Ascending aorta (tissue), 2 donors: ENCODE results near the gene GIN1. TPM values are rescaled to one million over a fixed set of nuclear protein-coding genes. Genes with fewer than 3 reads are reported as not detected.

Source experiments
- DNase-seq, 2 donors: peaks; one replicate each; pipeline ENCODE4 v3.0.0-alpha.2; 2019; ENCODE audit warnings: low spot score in 2 of 2
- H3K27ac ChIP-seq, 2 donors: fragments of 200-600 bp; sonication (generic); one replicate each; pipeline ENCODE4 v1.5.1; 2016 to 2017; ENCODE audit warnings: mild to moderate bottlenecking in 1 of 2
- H3K27me3 ChIP-seq: fragments of 200-600 bp; sonication (generic); one replicate; pipeline ENCODE4 v1.5.1; 2017
- H3K36me3 ChIP-seq, 2 donors: fragments of 200-600 bp; sonication (generic); one replicate each; pipeline ENCODE4 v1.5.1; 2016
- H3K4me1 ChIP-seq, 2 donors: fragments of 200-600 bp; sonication (generic); one replicate each; pipeline ENCODE4 v1.5.1; 2016 to 2017; ENCODE audit warnings: mild to moderate bottlenecking in 1 of 2
- H3K4me3 ChIP-seq, 2 donors: fragments of 200-600 bp; sonication (generic); one replicate each; pipeline ENCODE4 v1.5.1; 2016 to 2017; ENCODE audit warnings: mild to moderate bottlenecking in 1 of 2
- H3K9me3 ChIP-seq, 2 donors: fragments of 200-600 bp; sonication (generic); one replicate each; pipeline ENCODE4 v1.5.1; 2016
- CTCF ChIP-seq, 3 experiments: fragments of 200-600 bp in 2 of 3; fragments of 450-650 bp in 1 of 3; sonication (generic) in 2 of 3; IDR thresholded peaks; one replicate each; pipeline ENCODE4 v1.5.1; 2016 to 2019; ENCODE audit warnings: antibody characterized with exemption in 3 of 3, mild to moderate bottlenecking in 1 of 3, moderate library complexity in 1 of 3
- intact Hi-C: fragments of 100-400 bp; cut with DNase I; formaldehyde crosslinking; loops from one replicate; pipeline ENCODE4 v1.15.1; 2023
- total RNA-seq: library from RNA; depleted of rRNA; stranded (reverse); fragments of >200 nt; gene quantifications from one replicate; pipeline ENCODE4 v1.1.0, GENCODE V29; 2016

GIN1 gene, protein sequence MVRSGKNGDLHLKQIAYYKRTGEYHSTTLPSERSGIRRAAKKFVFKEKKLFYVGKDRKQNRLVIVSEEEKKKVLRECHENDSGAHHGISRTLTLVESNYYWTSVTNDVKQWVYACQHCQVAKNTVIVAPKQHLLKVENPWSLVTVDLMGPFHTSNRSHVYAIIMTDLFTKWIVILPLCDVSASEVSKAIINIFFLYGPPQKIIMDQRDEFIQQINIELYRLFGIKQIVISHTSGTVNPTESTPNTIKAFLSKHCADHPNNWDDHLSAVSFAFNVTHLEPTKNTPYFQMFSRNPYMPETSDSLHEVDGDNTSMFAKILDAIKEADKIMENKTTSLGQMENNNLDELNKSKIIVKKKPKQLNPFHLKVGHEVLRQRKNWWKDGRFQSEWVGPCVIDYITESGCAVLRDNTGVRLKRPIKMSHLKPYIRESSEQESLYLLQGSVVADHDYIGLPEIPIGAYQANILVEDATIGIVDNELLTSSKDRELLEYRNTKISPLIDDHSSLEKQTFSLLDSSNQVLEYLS
- total RNA-seq: 0.21 TPM

DNA sequence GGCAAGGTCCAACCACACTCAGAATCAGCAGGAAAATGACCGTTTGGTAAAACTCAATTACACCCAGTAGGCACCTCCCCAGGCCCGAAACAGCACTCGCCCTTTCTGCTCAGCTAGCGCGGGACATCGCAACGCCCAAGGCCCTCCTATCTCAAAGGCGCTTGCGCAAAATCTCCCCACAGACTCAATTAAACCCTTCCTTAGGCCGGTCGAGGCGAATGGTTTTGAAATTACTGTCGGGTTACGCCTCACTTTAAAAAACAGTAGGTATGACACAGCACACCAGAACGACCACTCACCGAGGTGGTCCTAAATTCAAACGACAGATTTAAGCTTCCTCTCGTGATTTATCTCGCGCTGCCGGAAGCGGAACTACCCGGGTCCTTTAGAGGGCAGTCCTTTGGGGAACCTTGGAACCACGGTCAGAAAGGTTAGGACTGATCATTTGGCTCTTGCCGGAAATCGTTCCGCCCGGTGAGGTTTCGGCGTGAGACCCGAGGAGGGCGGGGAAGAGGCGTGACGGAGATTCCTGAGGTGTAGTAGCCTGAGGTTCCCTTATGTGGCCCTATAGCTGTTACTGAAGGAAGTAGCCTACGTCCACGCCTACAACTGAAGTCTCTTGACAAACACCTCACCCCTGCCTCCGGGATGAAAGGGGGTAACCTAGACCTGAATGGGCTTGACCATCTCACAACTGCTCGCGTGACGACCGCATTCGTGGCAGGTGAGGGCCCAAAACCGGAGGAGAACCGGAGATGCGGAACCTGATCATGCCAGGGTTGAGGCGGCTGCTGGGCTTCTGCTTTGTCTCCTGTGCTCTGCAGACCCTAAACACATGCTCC is at the start of gene GIN1, which contains the start of gene PPIP5K2:
Gene GIN1, minus strand, starts transcription at position 374 of the 842 bp plus-strand sequence. CDS start 11,431 bp downstream, outside the sequence.
Gene PPIP5K2, plus strand, starts transcription at position 537 of the 842 bp plus-strand sequence. CDS start 9,289 bp downstream, outside the sequence.
- intact Hi-C loops: loop anchor here (1.0 to 5.0 kb wide), 4 partner anchors 25 to 442 kb away; partner anchors contain the start of genes MACIR, NUDT12 and PAM
- Histone ChIP-seq H3K4me3 (peak within 1 kb of the TSS; percentile 84 to 92), H3K27me3 (no peaks in the 10 kb centered on the region), H3K9me3 (no peaks in the 10 kb centered on the region), H3K4me1 (peaks cover 0 to 18% of the 10 kb centered on the region in 2 donors), H3K27ac (peak within 1 kb of the TSS; percentile 89 to 93), H3K36me3 (no peaks in the 10 kb centered on the region)
- no peak for TF ChIP-seq CTCF (IDR thresholded peaks at IDR 0.05)
- DNase-seq: peak; percentile 90 to 98

- no peak for DNase-seq
- Histone ChIP-seq H3K9me3 (no peaks in the 10 kb centered on the region), H3K36me3 (peaks cover 21 to 56% of the 10 kb centered on the region in 2 donors), H3K4me1 (no peaks in the 10 kb centered on the region), H3K27me3 (no peaks in the 10 kb centered on the region), H3K4me3 (no peak overlapping the region), H3K27ac (no peak overlapping the region)
- intact Hi-C loops: no loop called here
- no peak for TF ChIP-seq CTCF (IDR thresholded peaks at IDR 0.05)
Measured at GRCh38 chr5:103166706-103167105, 46.8 kb upstream of the GIN1 start.

DNA sequence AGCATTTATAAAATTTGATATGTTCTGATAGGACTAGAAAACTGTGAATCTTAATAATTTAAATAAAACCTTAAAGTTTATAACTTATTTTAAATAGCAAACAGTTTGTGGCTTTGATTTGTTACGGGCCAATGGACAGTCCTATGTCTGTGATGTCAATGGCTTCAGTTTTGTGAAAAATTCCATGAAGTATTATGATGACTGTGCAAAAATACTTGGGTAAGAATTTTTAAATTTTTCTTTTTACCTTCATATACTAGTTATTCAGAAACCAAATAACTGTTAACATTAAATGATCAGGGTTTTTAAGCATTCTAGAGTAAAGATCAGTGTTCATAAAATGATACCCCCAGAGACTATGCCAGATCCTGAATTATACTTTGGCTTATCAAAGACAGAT is 31.2 kb upstream of the GIN1 start:
- H3K27me3 ChIP-seq: no peaks in the 10 kb centered on the region
- no peak for DNase-seq
- no peak overlapping the region for H3K4me3 ChIP-seq
- no peak overlapping the region for H3K27ac ChIP-seq
- H3K36me3 ChIP-seq: peaks cover 28 to 45% of the 10 kb centered on the region in 2 donors
- no peak for TF ChIP-seq CTCF (IDR thresholded peaks at IDR 0.05)
- intact Hi-C loops: no loop called here
- H3K4me1 ChIP-seq: no peaks in the 10 kb centered on the region
- H3K9me3 ChIP-seq: no peaks in the 10 kb centered on the region

DNA sequence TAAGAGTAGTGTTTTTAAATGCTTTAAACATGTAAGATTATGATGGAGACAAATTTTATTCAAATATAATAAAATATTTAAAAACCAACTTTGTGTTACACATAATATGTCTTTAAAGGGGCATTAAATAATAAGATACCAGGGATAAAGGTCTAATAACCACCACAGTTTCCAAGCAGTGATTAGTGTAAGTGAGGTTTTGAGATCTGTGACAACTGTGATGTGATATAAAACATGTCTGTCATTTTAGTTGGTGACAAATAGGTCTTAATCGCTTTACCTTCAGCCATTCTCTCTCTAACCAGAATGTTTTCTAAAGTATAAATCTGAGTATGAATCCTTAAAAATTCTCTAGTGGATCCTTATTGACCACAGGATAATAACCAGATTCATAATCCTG is 28.3 kb upstream of the GIN1 start:
- no peaks in the 10 kb centered on the region for H3K4me1 ChIP-seq

More for the DNA sequence above, 28.3 kb upstream of the GIN1 start:
- Histone ChIP-seq H3K36me3 (peaks cover 12 to 20% of the 10 kb centered on the region in 2 donors), H3K27ac (no peak overlapping the region), H3K27me3 (no peaks in the 10 kb centered on the region), H3K9me3 (no peaks in the 10 kb centered on the region), H3K4me3 (no peak overlapping the region)
- TF ChIP-seq CTCF (IDR thresholded peaks at IDR 0.05): no peak
- DNase-seq: no peak
- intact Hi-C loops: no loop called here
